K562 (cell line): ENCODE results near the gene EXOC3L1. TPM values are rescaled to one million over a fixed set of nuclear protein-coding genes. Genes with fewer than 3 reads are reported as not detected.

Experiments
- ATAC-seq: fragments of 200-7000 bp; cut with Tn5 transposase; 3 replicates; pipeline ENCODE4 v1.9.1; 2020; ENCODE audit warnings: moderate library complexity
- BruUV-seq: library from RNA; stranded (reverse); fragments of 400-500 nt; replicated peaks from 2 replicates; lab custom pipeline; 2021; lab: Mats Ljungman, UMichigan
- CTCF ChIA-PET: fragments of 300-600 bp; formaldehyde crosslinking; extraction: SDS; loops from one replicate; lab custom pipeline; 2021; ENCODE audit warnings: low intra/inter-chr PET ratio; lab: Yijun Ruan, JAX
- POLR2A ChIA-PET: fragments of 300-600, 350-650 bp; sonication (Branson Sonifier 250); formaldehyde crosslinking; extraction: SDS; loops from one replicate; lab custom pipeline; 2021; ENCODE audit warnings: antibody characterized with exemption, inconsistent platforms; lab: Yijun Ruan, JAX
- DNase-seq, 4 experiments: peaks; one replicate each; pipeline versions ENCODE4 v3.0.0 to v3.0.0-alpha.2; 2011 to 2018; ENCODE audit warnings: low spot score in 3 of 4, mixed read lengths in 3 of 4; ENCODE audit errors: extremely low read depth in 1 of 4
- FAIRE-seq: peaks from 2 replicates; lab custom pipeline; 2011; peaks lifted over from hg19 to GRCh38; lab: Jason Lieb, UNC
- H2AFZ ChIP-seq: 2 replicates; pipeline ENCODE4 v1.6.0; 2011; ENCODE audit warnings: low read depth, low read length, control low read depth, inconsistent platforms
- H3K27ac ChIP-seq: fragments of 200-600 bp; 3 replicates; pipeline ENCODE4 v1.8.0; 2011; ENCODE audit warnings: low read depth, mild to moderate bottlenecking, control low read depth, inconsistent platforms, low read length, moderate library complexity, mixed read lengths; ENCODE audit errors: extremely low read depth
- H3K27me3 ChIP-seq, 2 experiments: fragments of 300-600 bp in 1 of 2; 2 replicates in 1 of 2; 3 replicates in 1 of 2; pipeline versions ENCODE4 v1.6.0 to v1.8.0; 2011; ENCODE audit warnings: inconsistent platforms in 2 of 2, low read length in 2 of 2, mild to moderate bottlenecking in 1 of 2, mixed read lengths in 1 of 2, moderate library complexity in 1 of 2; ENCODE audit not compliant: control insufficient read depth in 2 of 2, insufficient read depth in 2 of 2
- H3K36me3 ChIP-seq: fragments of 300-600 bp; 3 replicates; pipeline ENCODE4 v1.8.0; 2011; ENCODE audit warnings: mild to moderate bottlenecking, low read length, inconsistent platforms; ENCODE audit not compliant: control insufficient read depth, insufficient read depth
- H3K4me1 ChIP-seq, 2 experiments: fragments of 200-600 bp in 1 of 2; replicated peaks in 1 of 2; 2 replicates in 1 of 2; 3 replicates in 1 of 2; pipeline versions ENCODE4 v1.5.1 to v1.8.0; 2011; ENCODE audit warnings: inconsistent platforms in 2 of 2, low read length in 2 of 2, mild to moderate bottlenecking in 1 of 2, mixed read lengths in 1 of 2, moderate library complexity in 1 of 2; ENCODE audit not compliant: control insufficient read depth in 2 of 2, insufficient read depth in 2 of 2
- H3K4me2 ChIP-seq: 2 replicates; pipeline ENCODE4 v1.6.1; 2011; ENCODE audit warnings: low read length, control low read depth, inconsistent platforms, mixed read lengths; ENCODE audit not compliant: insufficient read depth
- H3K4me3 ChIP-seq: fragments of 200-600 bp; sonication (generic), shearing (Covaris generic); 2 replicates; pipeline ENCODE4 v1.5.1; 2016; ENCODE audit warnings: control low read depth, inconsistent platforms
- H3K79me2 ChIP-seq: fragments of 200-600 bp; 3 replicates; pipeline ENCODE4 v1.8.0; 2011; ENCODE audit warnings: low read length, inconsistent platforms; ENCODE audit not compliant: control insufficient read depth, insufficient read depth
- H3K9ac ChIP-seq, 2 experiments: 2 replicates each; pipeline versions ENCODE4 v1.6.0 to v1.6.1; 2011; ENCODE audit warnings: low read depth in 2 of 2, low read length in 2 of 2, control low read depth in 1 of 2, inconsistent platforms in 1 of 2, mild to moderate bottlenecking in 1 of 2, mixed read lengths in 1 of 2; ENCODE audit not compliant: insufficient read depth in 1 of 2
- H3K9me1 ChIP-seq: one replicate; pipeline ENCODE4 v1.6.0; 2011; ENCODE audit warnings: inconsistent platforms, mild to moderate bottlenecking, low read length, moderate library complexity; ENCODE audit not compliant: control insufficient read depth, insufficient read depth
- H3K9me3 ChIP-seq: replicated peaks from 2 replicates; pipeline ENCODE4 v1.5.1; 2011; ENCODE audit warnings: low read depth, low read length, inconsistent platforms; ENCODE audit not compliant: control insufficient read depth, insufficient read depth
- H4K20me1 ChIP-seq: replicated peaks from 2 replicates; pipeline ENCODE4 v1.6.1; 2011; ENCODE audit warnings: low read length, inconsistent platforms, mixed read lengths; ENCODE audit not compliant: control insufficient read depth, insufficient read depth
- GATA2 ChIP-seq: sonication (generic); formaldehyde crosslinking; IDR thresholded peaks from 2 replicates; pipeline ENCODE4 v1.4.0; 2020; ENCODE audit warnings: mild to moderate bottlenecking, missing genetic modification reagents
- WGBS: fragments of 100-300 bp; shearing (Covaris generic); methylation state at CpG from one replicate; pipeline ENCODE4 v1.1.6; 2016; ENCODE audit warnings: low coverage, mixed read lengths; ENCODE audit not compliant: insufficient coverage; ENCODE audit errors: missing lambda C conversion rate; 5-methylcytosine and 5-hydroxymethylcytosine counted together
- in situ Hi-C: fragments of 300-500 bp; cut with MboI; formaldehyde crosslinking; loops from 4 replicates; pipeline ENCODE4 v1.15.0; 2018; ENCODE audit warnings: inconsistent platforms, mixed read lengths
- intact Hi-C: fragments of 100-400 bp; cut with micrococcal nuclease; formaldehyde crosslinking; loops from 2 replicates; pipeline ENCODE4 v1.14.2; 2022
- polyA plus RNA-seq, 8 experiments: library from polyadenylated mRNA; depleted of rRNA in 4 of 8; stranded (reverse) in 5 of 8; unstranded in 3 of 8; fragments of >200 nt; fragmentation: Nextera tagmentation in 2 of 8; fragmentation: Illumina TruSeq in 1 of 8; extraction: Ambion mirVana in 2 of 8; extraction: Trizol in 1 of 8; gene quantifications; 2 replicates each; pipeline versions ENCODE4 v1.2.1 to v1.2.3, GENCODE V29; 2011 to 2014; ENCODE audit warnings: inconsistent platforms in 1 of 8, missing spikeins in 1 of 8
- total RNA-seq, 7 experiments: library from RNA; depleted of rRNA in 6 of 7; stranded (reverse); fragments of >200 nt in 6 of 7; fragmentation: Illumina TruSeq in 2 of 7; extraction: Trizol in 2 of 7; gene quantifications; 2 replicates each; pipeline versions ENCODE4 v1.2.1 to v1.2.3, GENCODE V29; 2011 to 2021; ENCODE audit warnings: low replicate concordance in 1 of 7
- TF ChIP-seq, protein P1 (sequence below): IDR thresholded peaks from 3 replicates; pipeline ENCODE4 v1.6.1; 2011; ENCODE audit warnings: borderline replicate concordance, mild to moderate bottlenecking, moderate library complexity; ENCODE audit not compliant: insufficient read length; ENCODE audit errors: extremely low read depth

EXOC3L1 gene
- total and polyA plus RNA-seq, 9 of the 15 experiments (the other 6 are each of a cell fraction or from before 2014, with no cell fraction given) = 0.08 TPM; not detected in 8

DNA sequence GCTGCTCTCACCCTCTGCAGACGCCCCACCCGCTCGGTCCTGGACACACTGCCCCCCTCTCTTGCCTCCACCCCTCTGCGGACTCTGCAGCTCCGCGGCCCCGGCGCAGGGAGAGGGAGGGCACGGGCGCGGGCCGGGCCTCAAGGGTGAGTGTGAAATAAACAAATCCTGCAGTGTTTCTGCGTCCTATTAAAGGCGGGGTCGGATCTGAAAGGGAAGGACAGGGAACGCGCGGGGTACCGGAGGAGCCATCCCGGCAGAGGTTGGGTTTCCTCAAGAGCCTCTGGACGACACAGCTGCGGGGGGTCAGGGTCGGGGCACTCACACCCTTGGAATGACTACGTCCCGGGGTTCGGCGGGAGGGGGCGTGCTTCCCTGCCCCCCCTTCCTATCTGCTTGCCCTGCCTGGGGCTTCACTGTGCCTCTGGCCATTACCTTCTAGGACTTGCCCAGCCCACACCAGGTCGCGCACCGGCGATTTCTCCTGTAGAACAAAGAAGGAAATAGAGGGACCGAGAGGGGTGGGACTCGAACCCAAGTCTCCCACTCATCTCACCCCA is 25.9 kb downstream of the EXOC3L1 start:
- WGBS = 72% methylated on average over 24 of the region's 34 CpGs
- Histone ChIP-seq H3K27me3 (no peaks in the 10 kb centered on the region), H3K4me1 (peaks cover 14 to 84% of the 10 kb centered on the region in 2 experiments), H3K4me2 (no peak overlapping the region; the same call in 1 of the 2 replicates), H3K4me3 (no peak overlapping the region), H2AFZ (peak overlapping the region; percentile 40; the same call in 1 of the 2 replicates), H3K36me3 (peaks cover 13% of the 10 kb centered on the region; the same call in 2 of the 3 replicates), H3K9me1 (no peaks in the 10 kb centered on the region), H3K9ac (peak overlapping the region in 1 of 2 experiments; percentile 80; a peak in 2 of 4 replicates), H3K79me2 (peaks cover 24% of the 10 kb centered on the region), H3K27ac (peak overlapping the region; percentile 41; the same call in 1 of the 3 replicates), H3K9me3 (no peaks in the 10 kb centered on the region), H4K20me1 (no peaks in the 10 kb centered on the region)
- ATAC-seq (peak; percentile 0; the same call in 1 of the 3 replicates), DNase-seq (no peak), FAIRE-seq (no peak)
- CTCF ChIA-PET = interaction anchor here (0.7 kb wide), 1 partner anchor 13 kb away, joined by 4 read pairs; the partner anchor contains the start of gene B3GNT9
- TF ChIP-seq, protein P1, sequence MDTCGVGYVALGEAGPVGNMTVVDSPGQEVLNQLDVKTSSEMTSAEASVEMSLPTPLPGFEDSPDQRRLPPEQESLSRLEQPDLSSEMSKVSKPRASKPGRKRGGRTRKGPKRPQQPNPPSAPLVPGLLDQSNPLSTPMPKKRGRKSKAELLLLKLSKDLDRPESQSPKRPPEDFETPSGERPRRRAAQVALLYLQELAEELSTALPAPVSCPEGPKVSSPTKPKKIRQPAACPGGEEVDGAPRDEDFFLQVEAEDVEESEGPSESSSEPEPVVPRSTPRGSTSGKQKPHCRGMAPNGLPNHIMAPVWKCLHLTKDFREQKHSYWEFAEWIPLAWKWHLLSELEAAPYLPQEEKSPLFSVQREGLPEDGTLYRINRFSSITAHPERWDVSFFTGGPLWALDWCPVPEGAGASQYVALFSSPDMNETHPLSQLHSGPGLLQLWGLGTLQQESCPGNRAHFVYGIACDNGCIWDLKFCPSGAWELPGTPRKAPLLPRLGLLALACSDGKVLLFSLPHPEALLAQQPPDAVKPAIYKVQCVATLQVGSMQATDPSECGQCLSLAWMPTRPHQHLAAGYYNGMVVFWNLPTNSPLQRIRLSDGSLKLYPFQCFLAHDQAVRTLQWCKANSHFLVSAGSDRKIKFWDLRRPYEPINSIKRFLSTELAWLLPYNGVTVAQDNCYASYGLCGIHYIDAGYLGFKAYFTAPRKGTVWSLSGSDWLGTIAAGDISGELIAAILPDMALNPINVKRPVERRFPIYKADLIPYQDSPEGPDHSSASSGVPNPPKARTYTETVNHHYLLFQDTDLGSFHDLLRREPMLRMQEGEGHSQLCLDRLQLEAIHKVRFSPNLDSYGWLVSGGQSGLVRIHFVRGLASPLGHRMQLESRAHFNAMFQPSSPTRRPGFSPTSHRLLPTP = peak; percentile 12
- TF ChIP-seq GATA2 (CRISPR knock-in tag) = no peak
- in situ Hi-C loops (loop anchor here (25.0 kb wide), 1 partner anchor 202 kb away; the partner anchor contains the start of gene CES3), intact Hi-C loops (no loop called here)
- POLR2A ChIA-PET = no interaction called here
- no TSS peak for BruUV-seq
